WTC11 (cell line): ENCODE measurements around the gene PRR23B. TPM values are rescaled to one million over a fixed set of nuclear protein-coding genes. Genes with fewer than 3 reads are reported as not detected.
"Not testable (repeated sequence)": the region's sequence is repeated elsewhere in the genome, so short reads cannot be mapped to it uniquely, and the experiment has no call there.

ENCODE experiments used
- ATAC-seq: fragments of 200-7000 bp; cut with Tn5 transposase; 2 replicates; pipeline ENCODE4 v1.10.0; 2021; ENCODE audit warnings: mild to moderate bottlenecking, moderate library complexity
- CTCF ChIA-PET: fragments of 300-600 bp; sonication (Branson Sonifier 250); formaldehyde crosslinking; loops from one replicate; lab custom pipeline; 2021; ENCODE audit warnings: antibody characterized with exemption; lab: Charles Lee
- POLR2A ChIA-PET: fragments of 350-600 bp; sonication (Branson Sonifier 250); formaldehyde crosslinking; loops from one replicate; lab custom pipeline; 2021; ENCODE audit warnings: antibody characterized with exemption; lab: Charles Lee
- DNase-seq: peaks from one replicate; pipeline ENCODE4 v3.0.0; 2021; ENCODE audit warnings: low spot score
- H3K27ac Mint-ChIP-seq: 2 replicates; pipeline ENCODE4 v1.8.0; 2021; ENCODE audit warnings: mixed read lengths
- H3K27me3 Mint-ChIP-seq: 2 replicates; pipeline ENCODE4 v1.8.0; 2021; ENCODE audit warnings: low read depth, mild to moderate bottlenecking, moderate library complexity, mixed read lengths
- H3K36me3 Mint-ChIP-seq: 2 replicates; pipeline ENCODE4 v1.8.0; 2021; ENCODE audit warnings: mixed read lengths
- H3K4me1 Mint-ChIP-seq: 2 replicates; pipeline ENCODE4 v1.8.0; 2022; ENCODE audit warnings: mixed read lengths
- H3K4me3 Mint-ChIP-seq: 2 replicates; pipeline ENCODE4 v1.8.0; 2021; ENCODE audit warnings: mild to moderate bottlenecking, moderate library complexity, mixed read lengths
- H3K9me3 Mint-ChIP-seq: 2 replicates; pipeline ENCODE4 v1.8.0; 2021; ENCODE audit warnings: mixed read lengths
- CBFB ChIP-seq: sonication (generic); formaldehyde crosslinking; IDR thresholded peaks from 2 replicates; pipeline ENCODE4 v1.8.1; 2022; ENCODE audit warnings: mild to moderate bottlenecking, low read depth, missing genetic modification reagents
- CREB1 ChIP-seq: sonication (generic); formaldehyde crosslinking; IDR thresholded peaks from 2 replicates; pipeline ENCODE4 v1.8.0; 2023; ENCODE audit warnings: mild to moderate bottlenecking, missing genetic modification reagents
- ELF4 ChIP-seq: sonication (generic); formaldehyde crosslinking; IDR thresholded peaks from 2 replicates; pipeline ENCODE4 v1.8.1; 2022; ENCODE audit warnings: low read depth, mild to moderate bottlenecking, moderate library complexity, missing genetic modification reagents
- GABPB1 ChIP-seq: sonication (generic); formaldehyde crosslinking; IDR thresholded peaks from 2 replicates; pipeline ENCODE4 v1.8.1; 2023; ENCODE audit warnings: mild to moderate bottlenecking, missing genetic modification reagents
- GTF2I ChIP-seq: fragments of 250-450 bp; sonication (Bioruptor Pico); conservative IDR thresholded peaks from 2 replicates; pipeline ENCODE4 v1.4.0; 2021; ENCODE audit warnings: mild to moderate bottlenecking
- NR3C1 ChIP-seq: sonication (generic); formaldehyde crosslinking; conservative IDR thresholded peaks from 2 replicates; pipeline ENCODE4 v1.8.1; 2023; ENCODE audit warnings: low read depth, mild to moderate bottlenecking, missing genetic modification reagents
- RORB ChIP-seq: fragments of 250-450 bp; sonication (Bioruptor Pico); IDR thresholded peaks from 2 replicates; pipeline ENCODE4 v1.9.0; 2021; ENCODE audit warnings: mild to moderate bottlenecking
- ZNF219 ChIP-seq: sonication (generic); formaldehyde crosslinking; IDR thresholded peaks from 2 replicates; pipeline ENCODE4 v1.8.0; 2023; ENCODE audit warnings: missing genetic modification reagents, mild to moderate bottlenecking, borderline replicate concordance
- ZNF423 ChIP-seq: fragments of 250-450 bp; sonication (Bioruptor Pico); IDR thresholded peaks from 2 replicates; pipeline ENCODE4 v2.1.2; 2022; ENCODE audit warnings: mild to moderate bottlenecking, moderate library complexity
- total RNA-seq: library from RNA; stranded (reverse); gene quantifications from 3 replicates; pipeline ENCODE4 v1.2.3, GENCODE V29; 2021
- TF ChIP-seq, protein P1 (sequence below): sonication (generic); formaldehyde crosslinking; IDR thresholded peaks from 2 replicates; pipeline ENCODE4 v1.8.0; 2023; ENCODE audit warnings: mild to moderate bottlenecking, missing genetic modification reagents
- TF ChIP-seq, protein P2 (sequence below): sonication (generic); formaldehyde crosslinking; IDR thresholded peaks from 2 replicates; pipeline ENCODE4 v1.8.1; 2023; ENCODE audit warnings: mild to moderate bottlenecking, moderate library complexity, missing genetic modification reagents
- TF ChIP-seq, protein P3 (sequence below): fragments of 250-450 bp; sonication (Bioruptor Pico); IDR thresholded peaks from 2 replicates; pipeline ENCODE4 v1.9.0; 2021; ENCODE audit warnings: mild to moderate bottlenecking, borderline replicate concordance

Gene PRR23B
- total RNA-seq, 1 experiment from 2014 or later: not detected

DNA sequence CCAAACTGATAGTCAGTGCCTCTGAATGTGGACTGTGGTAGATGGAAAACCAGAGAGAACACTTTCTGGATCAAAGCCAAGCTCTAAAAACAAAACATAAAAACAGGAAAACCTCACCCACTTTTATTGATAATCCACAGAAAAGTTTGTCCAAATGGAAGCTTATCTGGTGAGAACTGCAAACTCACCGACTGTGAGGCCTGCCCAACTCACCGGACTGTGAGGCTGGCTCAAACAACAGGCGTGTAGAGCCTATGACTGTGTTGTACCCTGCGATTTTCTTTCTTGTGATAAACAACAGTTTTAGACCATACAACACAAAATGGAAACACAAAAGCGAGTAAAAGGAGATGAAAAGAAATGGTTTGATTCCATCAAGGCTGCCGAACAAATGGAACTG is 16.8 kb upstream of the PRR23B start:
- Mint-ChIP-seq H3K36me3 (no peaks in the 10 kb centered on the region), H3K27me3 (no peaks in the 10 kb centered on the region; the same call in 1 of the 2 replicates), H3K4me1 (peaks cover 8% of the 10 kb centered on the region), H3K9me3 (no peaks in the 10 kb centered on the region), H3K27ac (no peak overlapping the region), H3K4me3 (no peak overlapping the region)
- DNase-seq (no peak), ATAC-seq (no peak)
- ChIA-PET POLR2A (no interaction called here), CTCF (no interaction called here)
- no peak for TF ChIP-seq GABPB1 (CRISPR knock-in tag)
- no peak for TF ChIP-seq ELF4 (CRISPR knock-in tag)
- TF ChIP-seq, protein P1, sequence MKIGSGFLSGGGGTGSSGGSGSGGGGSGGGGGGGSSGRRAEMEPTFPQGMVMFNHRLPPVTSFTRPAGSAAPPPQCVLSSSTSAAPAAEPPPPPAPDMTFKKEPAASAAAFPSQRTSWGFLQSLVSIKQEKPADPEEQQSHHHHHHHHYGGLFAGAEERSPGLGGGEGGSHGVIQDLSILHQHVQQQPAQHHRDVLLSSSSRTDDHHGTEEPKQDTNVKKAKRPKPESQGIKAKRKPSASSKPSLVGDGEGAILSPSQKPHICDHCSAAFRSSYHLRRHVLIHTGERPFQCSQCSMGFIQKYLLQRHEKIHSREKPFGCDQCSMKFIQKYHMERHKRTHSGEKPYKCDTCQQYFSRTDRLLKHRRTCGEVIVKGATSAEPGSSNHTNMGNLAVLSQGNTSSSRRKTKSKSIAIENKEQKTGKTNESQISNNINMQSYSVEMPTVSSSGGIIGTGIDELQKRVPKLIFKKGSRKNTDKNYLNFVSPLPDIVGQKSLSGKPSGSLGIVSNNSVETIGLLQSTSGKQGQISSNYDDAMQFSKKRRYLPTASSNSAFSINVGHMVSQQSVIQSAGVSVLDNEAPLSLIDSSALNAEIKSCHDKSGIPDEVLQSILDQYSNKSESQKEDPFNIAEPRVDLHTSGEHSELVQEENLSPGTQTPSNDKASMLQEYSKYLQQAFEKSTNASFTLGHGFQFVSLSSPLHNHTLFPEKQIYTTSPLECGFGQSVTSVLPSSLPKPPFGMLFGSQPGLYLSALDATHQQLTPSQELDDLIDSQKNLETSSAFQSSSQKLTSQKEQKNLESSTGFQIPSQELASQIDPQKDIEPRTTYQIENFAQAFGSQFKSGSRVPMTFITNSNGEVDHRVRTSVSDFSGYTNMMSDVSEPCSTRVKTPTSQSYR: no peak
- no peak for TF ChIP-seq CBFB (CRISPR knock-in tag)

DNA sequence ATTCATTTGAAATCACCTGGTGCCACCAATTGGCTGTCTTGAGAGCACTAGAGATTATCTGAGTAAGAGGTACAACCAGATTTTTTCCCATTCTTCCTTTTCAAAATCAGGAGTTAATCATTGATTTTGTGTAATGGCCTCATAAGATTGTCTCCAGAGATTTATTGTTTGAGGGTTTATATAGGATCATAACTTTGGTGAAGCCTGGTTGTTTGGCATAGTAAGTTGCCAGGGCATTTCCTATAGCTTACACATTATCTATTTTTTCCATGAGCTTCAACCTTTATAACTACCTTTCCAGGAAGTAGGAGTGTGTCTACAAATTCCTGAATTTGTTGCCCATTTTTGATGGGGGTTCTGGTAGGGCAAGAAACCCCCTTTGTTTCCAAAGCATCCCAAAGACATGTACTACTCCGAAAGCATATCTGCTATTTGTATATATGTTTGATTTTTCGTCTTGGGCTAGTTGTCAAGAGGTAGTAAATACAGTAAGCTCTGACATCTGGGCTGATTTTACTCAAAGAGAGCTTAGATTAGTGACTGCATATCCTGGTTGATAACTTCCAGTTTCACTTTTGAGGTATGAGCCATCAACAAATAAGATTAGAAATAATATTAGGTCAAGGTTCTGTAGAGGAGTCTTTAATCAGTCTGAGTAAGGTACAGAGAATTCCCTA is 11.7 kb upstream of the PRR23B start:
- ChIA-PET POLR2A (no interaction called here), CTCF (interaction anchor here (1.2 kb wide), 1 partner anchor 287 kb away, joined by 3 read pairs; no protein-coding TSS in a partner anchor)
- Mint-ChIP-seq H3K4me3 (no peak overlapping the region), H3K4me1 (no peaks in the 10 kb centered on the region), H3K36me3 (peaks cover 3% of the 10 kb centered on the region; the same call in 1 of the 2 replicates), H3K9me3 (peaks cover 29% of the 10 kb centered on the region), H3K27ac (no peak overlapping the region), H3K27me3 (peaks cover 14% of the 10 kb centered on the region)
- ATAC-seq: no peak
- DNase-seq: no peak
- no peak for TF ChIP-seq NR3C1 (CRISPR knock-in tag)
- TF ChIP-seq RORB: no peak
- TF ChIP-seq ZNF423 (CRISPR knock-in tag): no peak
- no peak for TF ChIP-seq GTF2I (CRISPR knock-in tag)
- TF ChIP-seq CREB1 (CRISPR knock-in tag): no peak
- TF ChIP-seq, protein P2, sequence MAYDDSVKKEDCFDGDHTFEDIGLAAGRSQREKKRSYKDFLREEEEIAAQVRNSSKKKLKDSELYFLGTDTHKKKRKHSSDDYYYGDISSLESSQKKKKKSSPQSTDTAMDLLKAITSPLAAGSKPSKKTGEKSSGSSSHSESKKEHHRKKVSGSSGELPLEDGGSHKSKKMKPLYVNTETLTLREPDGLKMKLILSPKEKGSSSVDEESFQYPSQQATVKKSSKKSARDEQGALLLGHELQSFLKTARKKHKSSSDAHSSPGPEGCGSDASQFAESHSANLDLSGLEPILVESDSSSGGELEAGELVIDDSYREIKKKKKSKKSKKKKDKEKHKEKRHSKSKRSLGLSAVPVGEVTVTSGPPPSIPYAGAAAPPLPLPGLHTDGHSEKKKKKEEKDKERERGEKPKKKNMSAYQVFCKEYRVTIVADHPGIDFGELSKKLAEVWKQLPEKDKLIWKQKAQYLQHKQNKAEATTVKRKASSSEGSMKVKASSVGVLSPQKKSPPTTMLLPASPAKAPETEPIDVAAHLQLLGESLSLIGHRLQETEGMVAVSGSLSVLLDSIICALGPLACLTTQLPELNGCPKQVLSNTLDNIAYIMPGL: no peak
- TF ChIP-seq, protein P3, sequence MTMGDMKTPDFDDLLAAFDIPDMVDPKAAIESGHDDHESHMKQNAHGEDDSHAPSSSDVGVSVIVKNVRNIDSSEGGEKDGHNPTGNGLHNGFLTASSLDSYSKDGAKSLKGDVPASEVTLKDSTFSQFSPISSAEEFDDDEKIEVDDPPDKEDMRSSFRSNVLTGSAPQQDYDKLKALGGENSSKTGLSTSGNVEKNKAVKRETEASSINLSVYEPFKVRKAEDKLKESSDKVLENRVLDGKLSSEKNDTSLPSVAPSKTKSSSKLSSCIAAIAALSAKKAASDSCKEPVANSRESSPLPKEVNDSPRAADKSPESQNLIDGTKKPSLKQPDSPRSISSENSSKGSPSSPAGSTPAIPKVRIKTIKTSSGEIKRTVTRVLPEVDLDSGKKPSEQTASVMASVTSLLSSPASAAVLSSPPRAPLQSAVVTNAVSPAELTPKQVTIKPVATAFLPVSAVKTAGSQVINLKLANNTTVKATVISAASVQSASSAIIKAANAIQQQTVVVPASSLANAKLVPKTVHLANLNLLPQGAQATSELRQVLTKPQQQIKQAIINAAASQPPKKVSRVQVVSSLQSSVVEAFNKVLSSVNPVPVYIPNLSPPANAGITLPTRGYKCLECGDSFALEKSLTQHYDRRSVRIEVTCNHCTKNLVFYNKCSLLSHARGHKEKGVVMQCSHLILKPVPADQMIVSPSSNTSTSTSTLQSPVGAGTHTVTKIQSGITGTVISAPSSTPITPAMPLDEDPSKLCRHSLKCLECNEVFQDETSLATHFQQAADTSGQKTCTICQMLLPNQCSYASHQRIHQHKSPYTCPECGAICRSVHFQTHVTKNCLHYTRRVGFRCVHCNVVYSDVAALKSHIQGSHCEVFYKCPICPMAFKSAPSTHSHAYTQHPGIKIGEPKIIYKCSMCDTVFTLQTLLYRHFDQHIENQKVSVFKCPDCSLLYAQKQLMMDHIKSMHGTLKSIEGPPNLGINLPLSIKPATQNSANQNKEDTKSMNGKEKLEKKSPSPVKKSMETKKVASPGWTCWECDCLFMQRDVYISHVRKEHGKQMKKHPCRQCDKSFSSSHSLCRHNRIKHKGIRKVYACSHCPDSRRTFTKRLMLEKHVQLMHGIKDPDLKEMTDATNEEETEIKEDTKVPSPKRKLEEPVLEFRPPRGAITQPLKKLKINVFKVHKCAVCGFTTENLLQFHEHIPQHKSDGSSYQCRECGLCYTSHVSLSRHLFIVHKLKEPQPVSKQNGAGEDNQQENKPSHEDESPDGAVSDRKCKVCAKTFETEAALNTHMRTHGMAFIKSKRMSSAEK (CRISPR knock-in tag): no peak
- TF ChIP-seq ZNF219 (CRISPR knock-in tag): no peak

- H3K27ac Mint-ChIP-seq, CTCF ChIA-PET, H3K4me1 Mint-ChIP-seq, POLR2A ChIA-PET, H3K4me3 Mint-ChIP-seq, ATAC-seq, H3K36me3 Mint-ChIP-seq, DNase-seq: not testable (repeated sequence)
- peaks cover 14% of the 10 kb centered on the region for H3K27me3 Mint-ChIP-seq
- H3K9me3 Mint-ChIP-seq: peaks cover 29% of the 10 kb centered on the region
Observed at GRCh38 chr3:139030576-139030975, 9.8 kb upstream of the PRR23B start.
